HCT116 (cell line): Measurements from ENCODE around the gene PLCXD3. TPM values are rescaled to one million over a fixed set of nuclear protein-coding genes. Genes with fewer than 3 reads are reported as not detected.
"Not testable (repeated sequence)": the region's sequence is repeated elsewhere in the genome, so short reads cannot be mapped to it uniquely, and the experiment has no call there.

Source experiments
- ATAC-seq: fragments of 200-7000 bp; cut with Tn5 transposase; 2 replicates; pipeline ENCODE4 v1.9.1; 2020; ENCODE audit warnings: mild to moderate bottlenecking, moderate library complexity
- BruUV-seq: library from RNA; stranded (reverse); fragments of 400-500 nt; replicated peaks from 2 replicates; lab custom pipeline; 2021; lab: Mats Ljungman, UMichigan
- CTCF ChIA-PET: fragments of 300-600 bp; sonication (Branson Sonifier 250); formaldehyde crosslinking; loops from one replicate; lab custom pipeline; 2021; ENCODE audit warnings: antibody characterized with exemption; lab: Charles Lee
- POLR2A ChIA-PET: fragments of 300-600, 350-600 bp; sonication (Branson Sonifier 250); formaldehyde crosslinking; loops from one replicate; lab custom pipeline; 2021; ENCODE audit warnings: antibody characterized with exemption; lab: Charles Lee
- RAD21 ChIA-PET, 2 experiments: fragments of 300-600 bp; sonication (Branson Sonifier 250); formaldehyde crosslinking; loops; one replicate each; lab custom pipeline; 2023; ENCODE audit warnings: low total read pairs in 2 of 2; ENCODE audit not compliant: uncharacterized antibody in 2 of 2, unreplicated experiment in 2 of 2, low non-redundant PET in 1 of 2; lab: Charles Lee
- DNase-seq: peaks from one replicate; pipeline ENCODE4 v3.0.0-alpha.2; 2010; ENCODE audit warnings: low read depth, low spot score
- H2AFZ ChIP-seq: fragments of 200-600 bp; shearing (Covaris generic), sonication (generic); 2 replicates; pipeline ENCODE4 v1.6.1; 2017; ENCODE audit warnings: low read depth, mixed run types, mixed read lengths, antibody characterized with exemption, low read length; ENCODE audit not compliant: poor library complexity, severe bottlenecking
- H3K27ac ChIP-seq: 2 replicates; pipeline ENCODE4 v1.5.1; 2012; ENCODE audit warnings: low read depth, low read length
- H3K27me3 ChIP-seq: fragments of 200-600 bp; sonication (generic); 2 replicates; pipeline ENCODE4 v1.6.1; 2016; ENCODE audit warnings: mixed run types, low read length, mixed read lengths; ENCODE audit not compliant: insufficient read depth
- H3K36me3 ChIP-seq, 2 experiments: fragments of 200-500 bp in 1 of 2; fragments of 200-600 bp in 1 of 2; sonication (Bioruptor generic) in 1 of 2; sonication (generic) in 1 of 2; 2 replicates each; pipeline versions ENCODE4 v1.5.1 to v1.6.1; 2014 to 2016; ENCODE audit warnings: low read length in 2 of 2, inconsistent platforms in 1 of 2, mixed read lengths in 1 of 2, mixed run types in 1 of 2; ENCODE audit not compliant: insufficient read depth in 2 of 2, control insufficient read depth in 1 of 2
- H3K4me1 ChIP-seq, 2 experiments: fragments of 200-600 bp in 1 of 2; sonication (generic) in 1 of 2; 2 replicates each; pipeline versions ENCODE4 v1.5.1 to v1.6.1; 2012 to 2017; ENCODE audit warnings: low read length in 2 of 2, inconsistent platforms in 1 of 2, mild to moderate bottlenecking in 1 of 2, mixed read lengths in 1 of 2, mixed run types in 1 of 2, moderate library complexity in 1 of 2; ENCODE audit not compliant: insufficient read depth in 2 of 2, control insufficient read depth in 1 of 2
- H3K4me2 ChIP-seq: fragments of 200-600 bp; sonication (generic); 2 replicates; pipeline ENCODE4 v1.6.1; 2017; ENCODE audit warnings: mixed run types, low read length, mixed read lengths
- H3K4me3 ChIP-seq, 2 experiments: fragments of 200-600 bp in 1 of 2; sonication (generic) in 1 of 2; replicated peaks in 1 of 2; 2 replicates each; pipeline ENCODE4 v1.5.1; 2011 to 2016; ENCODE audit warnings: low read length in 2 of 2, control low read depth in 1 of 2, low read depth in 1 of 2, mild to moderate bottlenecking in 1 of 2, mixed read lengths in 1 of 2, mixed run types in 1 of 2
- H3K79me2 ChIP-seq: fragments of 200-600 bp; sonication (generic); 2 replicates; pipeline ENCODE4 v1.6.1; 2017; ENCODE audit warnings: mild to moderate bottlenecking, mixed run types, low read length, moderate library complexity, mixed read lengths; ENCODE audit not compliant: insufficient read depth
- H3K9ac ChIP-seq: fragments of 200-600 bp; sonication (generic); 2 replicates; pipeline ENCODE4 v1.6.1; 2016; ENCODE audit warnings: low read length, mixed read lengths
- H3K9me2 ChIP-seq: fragments of 200-600 bp; sonication (generic), shearing (Covaris generic); 2 replicates; pipeline ENCODE4 v1.6.1; 2017; ENCODE audit warnings: mixed run types, mild to moderate bottlenecking, moderate library complexity; ENCODE audit not compliant: insufficient read depth
- H3K9me3 ChIP-seq, 2 experiments: fragments of 200-500 bp in 1 of 2; fragments of 200-600 bp in 1 of 2; sonication (Bioruptor generic) in 1 of 2; sonication (generic) in 1 of 2; 2 replicates each; pipeline ENCODE4 v1.6.1; 2014 to 2017; ENCODE audit warnings: low read length in 2 of 2, mixed read lengths in 2 of 2, inconsistent platforms in 1 of 2, low read depth in 1 of 2, mild to moderate bottlenecking in 1 of 2, mixed run types in 1 of 2, moderate library complexity in 1 of 2; ENCODE audit not compliant: control insufficient read depth in 1 of 2, insufficient read depth in 1 of 2
- H4K20me1 ChIP-seq: fragments of 200-600 bp; sonication (generic), shearing (Covaris generic); 2 replicates; pipeline ENCODE4 v1.6.1; 2017; ENCODE audit warnings: mixed run types, mild to moderate bottlenecking, moderate library complexity; ENCODE audit not compliant: insufficient read depth
- CEBPB ChIP-seq: IDR thresholded peaks from 2 replicates; pipeline ENCODE4 v1.6.1; 2012; ENCODE audit warnings: low read depth
- EGR1 ChIP-seq: IDR thresholded peaks from 2 replicates; pipeline ENCODE4 v1.6.1; 2012; ENCODE audit warnings: low read depth
- EZH2phosphoT487 ChIP-seq: fragments of 200-600 bp; IDR thresholded peaks from 2 replicates; pipeline ENCODE4 v1.6.1; 2018; ENCODE audit warnings: antibody characterized with exemption, borderline replicate concordance
- JUND ChIP-seq: IDR thresholded peaks from 2 replicates; pipeline ENCODE4 v1.6.1; 2012
- POLR2A ChIP-seq: IDR thresholded peaks from 2 replicates; pipeline ENCODE4 v1.7.0; 2011; ENCODE audit warnings: borderline replicate concordance; ENCODE audit not compliant: insufficient read depth, insufficient read length; ENCODE audit errors: extremely low read depth
- SIN3A ChIP-seq: IDR thresholded peaks from 2 replicates; pipeline ENCODE4 v1.6.1; 2012; ENCODE audit warnings: low read depth
- SRF ChIP-seq: IDR thresholded peaks from 2 replicates; pipeline ENCODE4 v1.6.1; 2012; ENCODE audit warnings: low read depth
- ZNF274 ChIP-seq: fragments of 200-500 bp; sonication (Bioruptor generic); IDR thresholded peaks from 2 replicates; pipeline ENCODE4 v1.6.1; 2014; ENCODE audit warnings: mild to moderate bottlenecking, low read depth, low read length, inconsistent platforms
- intact Hi-C: fragments of 100-400 bp; cut with micrococcal nuclease; formaldehyde crosslinking; loops from 2 replicates; pipeline ENCODE4 v1.10.0; 2022
- total RNA-seq: library from RNA; stranded (reverse); gene quantifications from one replicate; pipeline ENCODE4 v1.2.1, GENCODE V29; 2021; ENCODE audit not compliant: unreplicated experiment
- TF ChIP-seq, protein P1 (sequence below): IDR thresholded peaks from 2 replicates; pipeline ENCODE4 v1.6.1; 2012
- TF ChIP-seq, protein P2 (sequence below), 3 experiments: fragments of 200-600 bp in 1 of 3; sonication (generic) in 1 of 3; IDR thresholded peaks in 2 of 3; conservative IDR thresholded peaks in 1 of 3; 2 replicates each; pipeline ENCODE4 v1.5.1; 2012 to 2017; ENCODE audit warnings: low read depth in 2 of 3, low read length in 2 of 3, antibody characterized with exemption in 1 of 3, borderline replicate concordance in 1 of 3, control low read depth in 1 of 3, mild to moderate bottlenecking in 1 of 3, mixed read lengths in 1 of 3, mixed run types in 1 of 3, moderate library complexity in 1 of 3; ENCODE audit not compliant: insufficient read depth in 1 of 3
- TF ChIP-seq, protein P3 (sequence below): IDR thresholded peaks from 2 replicates; pipeline ENCODE4 v1.6.1; 2012

The PLCXD3 gene
- total RNA-seq, 1 experiment from 2014 or later = not detected

DNA sequence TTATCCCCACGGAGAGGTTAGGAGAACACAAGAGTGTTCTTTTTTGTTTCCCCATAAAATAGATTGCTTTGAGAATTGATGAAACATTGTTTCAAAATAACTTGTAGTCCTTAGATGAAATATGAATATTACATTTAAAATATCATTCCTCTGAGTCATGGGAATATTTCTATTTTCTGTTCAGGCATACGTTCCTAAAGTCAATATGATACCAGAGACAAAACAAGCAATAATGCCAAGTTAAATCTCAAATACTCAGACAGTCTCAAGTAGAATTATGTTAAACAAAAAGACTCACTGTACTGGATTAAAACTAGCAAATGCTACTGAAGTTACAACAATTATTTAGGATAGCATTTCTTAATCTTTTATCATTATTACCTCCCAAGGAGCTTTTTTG lies 185.3 kb downstream of the PLCXD3 start:
- Histone ChIP-seq H3K9ac (no peak overlapping the region), H4K20me1 (no peaks in the 10 kb centered on the region), H3K9me3 (no peaks in the 10 kb centered on the region), H3K27me3 (no peaks in the 10 kb centered on the region), H3K4me1 (no peaks in the 10 kb centered on the region), H3K4me2 (no peak overlapping the region), H3K27ac (no peak overlapping the region), H3K36me3 (no peaks in the 10 kb centered on the region), H3K79me2 (no peaks in the 10 kb centered on the region), H3K9me2 (no peaks in the 10 kb centered on the region), H2AFZ (no peak overlapping the region), H3K4me3 (no peak overlapping the region)
- DNase-seq = no peak
- TF ChIP-seq POLR2A = no peak
- TF ChIP-seq CEBPB = no peak
- no peak for TF ChIP-seq SIN3A
- no peak for TF ChIP-seq ZNF274
- TF ChIP-seq JUND = no peak
- TF ChIP-seq, protein P1, sequence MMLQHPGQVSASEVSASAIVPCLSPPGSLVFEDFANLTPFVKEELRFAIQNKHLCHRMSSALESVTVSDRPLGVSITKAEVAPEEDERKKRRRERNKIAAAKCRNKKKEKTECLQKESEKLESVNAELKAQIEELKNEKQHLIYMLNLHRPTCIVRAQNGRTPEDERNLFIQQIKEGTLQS = no peak
- TF ChIP-seq EGR1 = no peak
- TF ChIP-seq, protein P2, sequence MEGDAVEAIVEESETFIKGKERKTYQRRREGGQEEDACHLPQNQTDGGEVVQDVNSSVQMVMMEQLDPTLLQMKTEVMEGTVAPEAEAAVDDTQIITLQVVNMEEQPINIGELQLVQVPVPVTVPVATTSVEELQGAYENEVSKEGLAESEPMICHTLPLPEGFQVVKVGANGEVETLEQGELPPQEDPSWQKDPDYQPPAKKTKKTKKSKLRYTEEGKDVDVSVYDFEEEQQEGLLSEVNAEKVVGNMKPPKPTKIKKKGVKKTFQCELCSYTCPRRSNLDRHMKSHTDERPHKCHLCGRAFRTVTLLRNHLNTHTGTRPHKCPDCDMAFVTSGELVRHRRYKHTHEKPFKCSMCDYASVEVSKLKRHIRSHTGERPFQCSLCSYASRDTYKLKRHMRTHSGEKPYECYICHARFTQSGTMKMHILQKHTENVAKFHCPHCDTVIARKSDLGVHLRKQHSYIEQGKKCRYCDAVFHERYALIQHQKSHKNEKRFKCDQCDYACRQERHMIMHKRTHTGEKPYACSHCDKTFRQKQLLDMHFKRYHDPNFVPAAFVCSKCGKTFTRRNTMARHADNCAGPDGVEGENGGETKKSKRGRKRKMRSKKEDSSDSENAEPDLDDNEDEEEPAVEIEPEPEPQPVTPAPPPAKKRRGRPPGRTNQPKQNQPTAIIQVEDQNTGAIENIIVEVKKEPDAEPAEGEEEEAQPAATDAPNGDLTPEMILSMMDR (IDR thresholded peaks at IDR 0.05 in 2 of 3, conservative IDR thresholded peaks at IDR 0.05 in 1 of 3; ENCODE audit: borderline replicate concordance in 1 of 3, insufficient read depth in 1 of 3, low read depth in 2 of 3, low read length in 2 of 3) = no peak
- no peak for TF ChIP-seq EZH2phosphoT487
- TF ChIP-seq, protein P3, sequence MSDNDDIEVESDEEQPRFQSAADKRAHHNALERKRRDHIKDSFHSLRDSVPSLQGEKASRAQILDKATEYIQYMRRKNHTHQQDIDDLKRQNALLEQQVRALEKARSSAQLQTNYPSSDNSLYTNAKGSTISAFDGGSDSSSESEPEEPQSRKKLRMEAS = no peak
- TF ChIP-seq SRF = no peak
- intact Hi-C loops = no loop called here
- POLR2A ChIA-PET = no interaction called here
- ATAC-seq = no peak
- no TSS peak for BruUV-seq
- RAD21 ChIA-PET = no interaction called here
- CTCF ChIA-PET = no interaction called here

DNA sequence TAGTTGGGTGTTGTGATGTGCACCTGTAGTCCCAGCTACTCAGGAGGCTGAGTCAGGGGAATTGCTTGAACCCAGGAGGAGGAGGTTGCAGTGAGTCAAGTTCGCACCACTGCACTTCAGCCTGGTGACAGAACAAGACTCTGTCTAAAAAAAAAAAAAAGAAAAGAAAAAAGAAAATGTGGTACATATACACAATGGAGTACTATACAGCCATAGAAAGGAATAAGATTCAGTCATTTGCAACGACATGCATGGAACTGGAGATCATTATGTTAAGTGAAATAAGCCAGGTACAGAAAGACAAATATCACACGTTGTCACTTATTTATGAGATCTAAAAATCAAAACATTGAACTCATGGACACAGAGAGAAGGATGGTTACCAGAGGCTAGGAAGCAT lies 187.6 kb downstream of the PLCXD3 start:
- H3K9ac ChIP-seq, intact Hi-C loops, H2AFZ ChIP-seq, RAD21 ChIA-PET, H3K9me3 ChIP-seq, H3K4me1 ChIP-seq, H3K36me3 ChIP-seq, H3K27me3 ChIP-seq, BruUV-seq, H3K79me2 ChIP-seq, CTCF ChIA-PET, POLR2A ChIA-PET, H3K4me3 ChIP-seq, H3K9me2 ChIP-seq, H3K27ac ChIP-seq, H3K4me2 ChIP-seq, DNase-seq, ATAC-seq, H4K20me1 ChIP-seq: not testable (repeated sequence)
